Fibroblast of skin of back (primary cell): Measurements from ENCODE around the gene EIF3J.
"Not testable (repeated sequence)": the region's sequence is repeated elsewhere in the genome, so short reads cannot be mapped to it uniquely, and the experiment has no call there.

Experiments
- DNase-seq: peaks from one replicate; pipeline ENCODE4 v3.0.0-alpha.2; 2013

EIF3J gene

GRCh38 chr15:44542596-44542995 is 5.6 kb downstream of the EIF3J start:
- DNase-seq = no peak

DNA sequence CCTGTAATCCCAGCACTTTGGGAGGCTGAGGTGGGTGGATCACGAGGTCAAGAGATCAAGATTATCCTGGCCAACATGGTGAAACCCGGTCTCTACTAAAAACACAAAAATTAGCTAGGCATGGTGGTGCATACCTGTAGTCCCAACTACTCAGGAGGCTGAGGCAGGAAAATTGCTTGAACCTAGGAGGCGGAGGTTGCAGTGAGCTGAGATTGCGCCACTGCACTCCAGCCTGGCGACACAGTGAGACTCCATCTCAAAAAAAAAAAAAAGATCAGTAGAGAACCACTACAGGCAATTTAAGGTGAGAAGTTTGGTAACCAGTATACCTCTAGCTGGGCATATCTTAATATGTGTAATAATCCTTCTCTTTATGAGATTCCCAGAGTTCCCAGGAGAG is 7.8 kb downstream of the EIF3J start:
- DNase-seq = not testable (repeated sequence)

- peak; percentile 68 for DNase-seq
Observed at GRCh38 chr15:44545913-44546802, 9.2 kb downstream of the EIF3J start.

DNA sequence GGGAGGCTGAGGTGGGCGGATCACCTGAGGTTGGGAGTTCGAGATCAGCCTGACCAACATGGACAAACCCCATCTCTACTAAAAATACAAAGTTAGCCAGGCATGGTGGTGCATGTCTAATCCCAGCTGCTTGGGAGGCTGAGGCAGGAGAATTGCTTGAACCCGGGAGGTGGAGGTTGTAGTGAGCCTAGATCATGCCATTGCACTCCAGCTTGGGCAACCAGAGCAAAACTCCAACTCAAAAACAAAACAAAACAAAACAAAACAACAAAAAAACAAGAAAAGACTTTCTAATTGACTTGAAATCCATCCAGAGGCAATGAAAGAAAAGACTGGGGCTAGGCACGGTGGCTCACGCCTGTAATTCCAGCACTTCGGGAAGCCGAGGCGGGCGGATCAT is 12.2 kb downstream of the EIF3J start:
- DNase-seq = not testable (repeated sequence)

DNA sequence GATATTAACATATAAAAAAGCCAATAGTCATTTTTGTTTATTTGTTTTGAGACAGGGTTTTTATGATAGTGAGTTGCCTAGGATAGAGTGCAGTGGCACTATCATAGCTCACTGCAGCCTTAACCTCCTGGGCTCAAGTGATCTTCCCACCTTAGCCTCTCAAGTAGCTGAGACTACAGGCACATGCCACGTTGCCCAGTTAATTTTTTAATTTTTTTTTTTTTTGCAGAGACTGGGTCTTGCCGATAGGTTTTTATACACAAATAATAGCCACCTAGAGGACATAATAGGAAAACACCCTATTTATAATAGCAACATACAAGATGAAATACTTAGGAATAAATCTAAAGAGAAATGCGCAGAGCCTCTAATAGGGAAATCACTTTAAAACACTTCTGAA is 13.3 kb downstream of the EIF3J start:
- peak; percentile 58 for DNase-seq

GRCh38 chr15:44550734-44551133 is 13.8 kb downstream of the EIF3J start:
- DNase-seq = no peak

DNA sequence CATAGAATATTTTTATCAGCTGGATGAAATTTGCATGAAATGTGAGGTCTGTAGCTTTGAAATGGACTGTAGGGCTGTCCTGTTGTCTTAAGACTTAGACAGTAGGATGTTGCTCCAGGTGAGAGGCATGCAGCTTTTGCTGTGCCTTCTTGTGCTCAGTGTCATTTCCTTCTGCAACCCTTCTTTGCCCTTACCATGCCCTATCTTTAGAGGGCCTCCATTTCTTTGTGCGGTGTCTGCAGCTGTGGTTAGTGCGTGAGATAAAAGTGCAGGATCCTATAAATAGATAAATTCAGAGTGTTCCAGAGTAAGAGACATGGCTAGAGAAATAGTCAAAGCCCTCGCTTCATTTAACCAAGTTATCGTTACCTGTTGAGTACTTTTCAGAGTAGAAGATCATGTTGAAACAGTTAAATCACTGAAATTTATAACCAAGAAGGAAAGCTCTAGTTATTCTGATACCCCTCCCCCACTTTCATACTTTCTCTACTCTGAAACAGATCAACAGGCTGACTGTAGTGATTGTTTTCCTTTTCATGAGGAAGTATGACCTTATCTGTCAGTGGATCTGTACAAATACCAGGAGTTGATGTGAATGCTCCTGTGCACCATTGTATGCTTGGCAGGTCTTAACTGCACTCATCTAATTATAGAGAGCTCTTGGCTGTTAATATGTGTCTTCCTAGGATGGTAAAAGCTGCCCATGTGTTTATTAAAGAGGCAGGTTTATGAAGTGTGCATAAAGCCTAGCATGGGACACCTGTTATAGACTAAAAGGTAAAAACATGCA is 18.2 kb downstream of the EIF3J start:
- no peak for DNase-seq

- DNase-seq = not testable (repeated sequence)
Observed at GRCh38 chr15:44560926-44561325, 24.0 kb downstream of the EIF3J start.

GRCh38 chr15:44565387-44566154 is 28.6 kb downstream of the EIF3J start:
- no peak for DNase-seq

DNA sequence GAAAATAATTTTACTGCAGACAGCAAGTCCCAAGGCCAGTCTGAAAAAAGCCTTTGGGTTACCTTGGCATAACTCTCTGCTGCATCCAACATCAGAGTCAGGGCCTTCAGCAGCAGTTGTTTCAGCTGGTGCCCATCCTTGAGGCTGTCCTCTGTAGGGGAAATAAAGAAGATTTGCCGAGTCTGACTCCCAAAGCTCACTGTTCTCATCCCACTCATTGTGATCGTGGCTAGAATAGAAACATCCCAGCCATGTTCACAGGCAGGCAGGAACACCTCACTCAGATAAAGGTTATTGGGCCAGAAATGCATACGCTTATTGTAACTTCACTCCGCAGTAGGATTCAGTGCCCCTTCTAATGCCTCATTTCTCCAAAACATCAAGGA is 29.2 kb downstream of the EIF3J start:
- DNase-seq = no peak

DNA sequence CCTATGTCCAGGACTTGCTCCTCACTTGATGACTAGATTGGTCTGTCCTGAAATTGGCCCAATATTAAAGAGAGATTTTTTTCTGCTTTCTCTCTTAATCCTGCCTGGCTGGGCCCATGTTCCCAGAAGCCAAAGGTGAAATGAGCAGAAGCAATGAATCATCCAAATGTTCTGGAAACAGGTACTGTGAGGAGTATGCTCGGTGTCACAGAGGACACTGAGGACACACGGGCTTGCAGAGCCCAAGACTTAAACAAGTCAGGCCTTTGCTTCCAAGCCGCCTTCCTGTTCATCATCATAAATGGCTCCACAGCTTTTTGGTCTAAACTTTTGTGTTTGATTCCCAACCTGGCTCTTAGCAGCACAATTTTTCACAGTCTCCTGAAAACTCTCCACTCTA is 31.4 kb downstream of the EIF3J start:
- DNase-seq = no peak

DNA sequence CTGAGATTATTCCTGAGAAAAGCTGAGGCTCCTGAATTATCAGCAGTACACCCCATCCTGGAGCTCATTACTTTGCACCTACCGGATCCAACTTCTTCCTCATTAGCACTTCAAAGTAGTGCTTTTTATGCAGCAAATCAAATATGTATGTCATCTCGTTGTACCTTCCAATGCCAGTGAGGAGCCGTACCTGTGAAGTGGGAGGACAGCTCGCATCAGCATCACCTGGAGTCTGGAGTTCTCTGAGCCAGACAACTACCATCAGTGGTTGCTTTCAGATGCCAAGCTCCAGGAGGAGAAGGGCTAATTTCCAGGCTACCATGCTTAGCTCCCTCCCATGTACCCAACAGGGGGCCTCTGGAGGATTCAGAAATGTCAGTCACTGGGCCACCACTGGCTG is 32.4 kb downstream of the EIF3J start:
- DNase-seq = no peak

GRCh38 chr15:44570361-44570760 is 33.4 kb downstream of the EIF3J start:
- DNase-seq = no peak

GRCh38 chr15:44573386-44573785 is 36.4 kb downstream of the EIF3J start:
- DNase-seq = no peak

- no peak for DNase-seq
Observed at GRCh38 chr15:44574734-44575133, 37.8 kb downstream of the EIF3J start.

DNA sequence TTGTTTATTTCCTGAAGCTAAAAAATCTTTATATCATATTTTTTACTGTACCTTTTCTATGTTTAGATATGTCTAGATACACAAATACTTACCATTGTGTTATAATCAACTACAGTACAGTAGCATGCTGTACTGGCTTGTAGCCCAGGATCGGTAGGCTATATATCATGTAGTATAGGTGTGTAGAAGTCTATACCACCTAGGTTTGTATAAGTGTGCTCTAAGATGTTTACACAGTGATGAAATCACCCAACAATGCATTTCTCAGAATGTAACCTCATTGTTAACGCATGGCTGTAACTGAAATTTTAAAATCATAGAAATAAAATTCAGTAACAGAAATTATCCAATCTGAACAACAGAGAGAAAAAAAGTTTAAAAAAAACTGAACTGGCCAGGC is 43.2 kb downstream of the EIF3J start:
- no peak for DNase-seq

DNA sequence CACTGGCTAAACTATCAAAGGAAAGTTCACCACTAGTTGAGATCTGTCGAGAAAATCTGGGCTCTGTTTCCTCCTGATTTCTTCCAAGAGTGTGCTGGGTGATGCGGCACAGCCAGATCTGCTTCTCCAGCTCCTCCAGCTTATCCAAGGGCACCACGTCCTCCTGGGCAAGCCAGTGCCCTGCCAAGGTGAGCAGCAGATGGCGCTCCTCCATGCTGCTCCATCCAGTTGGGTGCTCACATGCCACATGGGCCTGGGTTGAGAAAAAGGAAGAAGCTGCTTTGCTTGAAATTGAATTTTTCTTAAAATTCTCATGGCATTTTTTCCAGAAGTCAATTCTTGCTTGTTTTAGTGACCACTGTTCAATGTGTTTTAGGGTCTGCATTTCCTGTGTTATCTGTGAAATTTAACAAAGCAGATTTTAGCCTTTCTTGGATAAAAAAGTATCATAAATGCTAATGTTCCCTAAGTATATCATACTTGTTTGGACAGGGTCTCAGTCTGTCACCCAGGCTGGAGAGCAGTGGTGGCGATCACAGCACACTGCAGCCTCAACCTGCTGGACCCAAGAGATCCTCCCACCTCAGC is 47.3 kb downstream of the EIF3J start:
- DNase-seq = peak; percentile 20

GRCh38 chr15:44585633-44586032 is 48.7 kb downstream of the EIF3J start:
- DNase-seq = no peak

DNA sequence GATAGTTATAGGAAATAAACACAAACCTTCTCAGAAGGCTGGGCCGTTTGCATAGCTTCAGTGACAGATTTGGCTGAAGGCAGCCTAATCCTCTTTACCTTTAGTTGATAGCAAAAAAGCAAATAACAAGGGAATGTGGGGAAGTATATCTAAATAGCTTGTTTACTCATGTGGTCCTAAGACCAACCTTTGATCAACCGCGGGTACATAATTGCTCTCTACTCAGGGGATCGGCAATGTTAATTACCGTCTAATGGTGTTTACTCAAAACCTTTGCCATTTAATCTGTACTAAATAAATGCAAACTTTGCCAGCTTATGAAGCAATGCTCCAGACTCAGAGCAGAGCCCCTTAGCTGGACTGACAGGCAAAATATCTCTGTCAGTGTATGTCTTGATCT is 51.6 kb downstream of the EIF3J start:
- DNase-seq = no peak

DNA sequence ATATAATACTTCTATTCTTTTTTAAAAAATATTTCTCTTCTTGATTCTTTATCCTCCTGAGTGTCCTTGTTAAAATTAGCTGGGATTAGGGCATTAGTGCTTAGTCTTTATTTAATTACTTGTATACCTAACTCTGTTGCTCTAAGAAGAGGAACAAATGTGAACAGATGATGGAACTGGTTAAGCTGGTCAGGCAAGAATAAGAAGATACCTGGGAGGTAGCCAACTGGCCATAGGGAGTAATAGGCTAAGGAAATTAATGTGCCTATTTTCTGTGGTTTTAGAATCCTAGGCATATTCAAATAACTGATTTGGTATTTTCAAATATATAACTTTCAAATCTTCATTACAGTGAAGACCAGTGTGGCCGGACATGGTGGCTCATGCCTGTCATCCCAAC is 54.4 kb downstream of the EIF3J start:
- no peak for DNase-seq

DNA sequence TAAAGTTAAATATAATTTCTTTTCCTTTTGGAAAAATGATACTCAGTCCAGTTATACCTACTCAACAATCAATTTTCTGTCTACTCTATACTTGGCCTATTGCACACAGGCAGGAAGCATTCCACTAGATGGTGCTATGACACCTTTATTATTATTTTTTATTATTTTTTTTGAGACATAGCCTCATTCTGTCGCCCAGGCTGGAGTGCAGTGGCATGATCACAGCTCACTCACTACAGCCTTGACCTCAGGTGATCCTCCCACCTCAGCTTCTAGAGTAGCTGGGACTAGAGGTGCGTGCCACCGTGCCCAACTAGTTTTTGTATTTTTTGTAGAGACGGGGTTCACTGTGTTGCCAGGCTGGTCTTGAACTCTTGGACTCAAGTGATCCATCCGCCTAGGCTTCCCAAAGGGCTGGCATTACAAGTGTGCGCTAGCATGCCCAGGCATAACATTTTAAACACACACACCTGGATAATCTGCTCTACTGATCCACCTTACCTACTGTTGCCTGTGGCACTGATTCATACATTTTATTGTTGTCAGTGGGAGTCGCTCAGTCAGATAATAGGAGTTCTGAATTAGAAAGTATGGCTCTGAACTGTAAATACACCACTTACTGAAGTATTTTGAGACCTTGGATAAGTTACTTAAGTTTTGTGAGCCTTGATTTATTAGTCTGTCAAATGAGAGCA is 56.2 kb downstream of the EIF3J start:
- peak; percentile 17 for DNase-seq

- DNase-seq = no peak
Observed at GRCh38 chr15:44595246-44595645, 58.3 kb downstream of the EIF3J start.
